IPS DF 19.7 (cell line): ENCODE measurements around the gene ATP5ME.

Source experiments
- DNase-seq: peaks from one replicate; pipeline ENCODE4 v3.0.0-alpha.2; 2013; ENCODE audit warnings: low read depth, low spot score

Gene ATP5ME

GRCh38 chr4:622996-623913 is 50.8 kb downstream of the ATP5ME start:
- no peak for DNase-seq
